Glutamatergic neuron (in vitro differentiated cells): Measurements from ENCODE around the gene ESPNL. TPM values are rescaled to one million over a fixed set of nuclear protein-coding genes. Genes with fewer than 3 reads are reported as not detected.
A peak's percentile ranks its signal among the peaks of the same experiment; 100 is the strongest.

Experiments used
- DNase-seq: peaks from one replicate; pipeline ENCODE4 v3.0.0; 2022
- H3K27ac Mint-ChIP-seq: one replicate; pipeline ENCODE4 v1.8.0; 2020; ENCODE audit warnings: mild to moderate bottlenecking, mixed read lengths, inconsistent platforms; ENCODE audit not compliant: unreplicated experiment
- H3K27me3 Mint-ChIP-seq: one replicate; pipeline ENCODE4 v1.8.0; 2020; ENCODE audit warnings: mild to moderate bottlenecking, moderate library complexity, mixed read lengths, inconsistent platforms; ENCODE audit not compliant: unreplicated experiment
- H3K36me3 Mint-ChIP-seq: one replicate; pipeline ENCODE4 v1.8.0; 2020; ENCODE audit warnings: mild to moderate bottlenecking, mixed read lengths, inconsistent platforms; ENCODE audit not compliant: unreplicated experiment
- H3K4me1 Mint-ChIP-seq: one replicate; pipeline ENCODE4 v1.8.0; 2020; ENCODE audit warnings: mild to moderate bottlenecking, low read depth, mixed read lengths, inconsistent platforms; ENCODE audit not compliant: unreplicated experiment
- H3K4me3 Mint-ChIP-seq: one replicate; pipeline ENCODE4 v1.8.0; 2020; ENCODE audit warnings: mild to moderate bottlenecking, mixed read lengths, inconsistent platforms; ENCODE audit not compliant: unreplicated experiment
- H3K9me3 Mint-ChIP-seq: one replicate; pipeline ENCODE4 v1.8.0; 2020; ENCODE audit warnings: mild to moderate bottlenecking, moderate library complexity, mixed read lengths, inconsistent platforms; ENCODE audit not compliant: unreplicated experiment
- total RNA-seq: library from RNA; stranded (reverse); fragmentation: NEBNext Ultra II Directional; extraction: Animal tissue kit (Norgen Biotek cat#: 25700); gene quantifications from one replicate; pipeline ENCODE4 v1.2.1, GENCODE V29; 2021; ENCODE audit not compliant: unreplicated experiment
- TF ChIP-seq, protein P1 (sequence below): fragments of 200-600 bp; sonication (generic); IDR thresholded peaks from one replicate; pipeline ENCODE4 v1.5.0; 2021; ENCODE audit not compliant: partially characterized antibody, unreplicated experiment

The ESPNL gene
- total RNA-seq, 1 donor from 2014 or later, result 0.81 TPM

DNA sequence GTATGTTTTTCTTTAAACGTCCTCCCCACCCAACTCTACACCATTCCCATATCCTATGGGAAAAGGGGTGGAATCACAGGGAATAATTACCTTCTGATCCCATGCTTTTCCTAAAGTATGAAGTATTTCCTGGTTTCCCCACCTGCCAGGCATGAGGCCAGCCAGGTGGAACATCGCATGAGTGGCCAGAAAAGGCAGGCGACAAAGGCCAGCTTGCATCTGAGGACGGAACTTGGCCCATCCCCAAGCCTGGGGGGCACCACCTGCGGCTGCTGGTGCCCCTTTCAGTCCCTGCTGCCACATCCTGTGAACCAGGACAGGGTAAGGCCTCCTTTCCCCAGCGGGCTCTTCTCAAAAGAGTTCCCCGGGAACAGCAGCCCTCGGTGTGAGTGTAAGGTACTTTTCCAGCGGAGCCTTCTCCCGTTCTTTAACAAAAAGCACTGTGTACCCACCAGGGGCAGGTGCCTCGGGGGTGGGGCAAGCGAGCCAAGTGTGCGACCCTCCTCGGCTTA, 57.4 kb downstream of the ESPNL start:
- Mint-ChIP-seq H3K4me3 (no peak overlapping the region), H3K9me3 (peaks cover 5% of the 10 kb centered on the region), H3K27me3 (no peaks in the 10 kb centered on the region), H3K4me1 (peaks cover 10% of the 10 kb centered on the region), H3K27ac (no peak overlapping the region), H3K36me3 (no peaks in the 10 kb centered on the region)
- TF ChIP-seq, protein P1, sequence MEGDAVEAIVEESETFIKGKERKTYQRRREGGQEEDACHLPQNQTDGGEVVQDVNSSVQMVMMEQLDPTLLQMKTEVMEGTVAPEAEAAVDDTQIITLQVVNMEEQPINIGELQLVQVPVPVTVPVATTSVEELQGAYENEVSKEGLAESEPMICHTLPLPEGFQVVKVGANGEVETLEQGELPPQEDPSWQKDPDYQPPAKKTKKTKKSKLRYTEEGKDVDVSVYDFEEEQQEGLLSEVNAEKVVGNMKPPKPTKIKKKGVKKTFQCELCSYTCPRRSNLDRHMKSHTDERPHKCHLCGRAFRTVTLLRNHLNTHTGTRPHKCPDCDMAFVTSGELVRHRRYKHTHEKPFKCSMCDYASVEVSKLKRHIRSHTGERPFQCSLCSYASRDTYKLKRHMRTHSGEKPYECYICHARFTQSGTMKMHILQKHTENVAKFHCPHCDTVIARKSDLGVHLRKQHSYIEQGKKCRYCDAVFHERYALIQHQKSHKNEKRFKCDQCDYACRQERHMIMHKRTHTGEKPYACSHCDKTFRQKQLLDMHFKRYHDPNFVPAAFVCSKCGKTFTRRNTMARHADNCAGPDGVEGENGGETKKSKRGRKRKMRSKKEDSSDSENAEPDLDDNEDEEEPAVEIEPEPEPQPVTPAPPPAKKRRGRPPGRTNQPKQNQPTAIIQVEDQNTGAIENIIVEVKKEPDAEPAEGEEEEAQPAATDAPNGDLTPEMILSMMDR, result no peak
- DNase-seq, result no peak

GRCh38 chr2:238158018-238158508, 57.9 kb downstream of the ESPNL start:
- Mint-ChIP-seq H3K9me3 (peaks cover 5% of the 10 kb centered on the region), H3K36me3 (no peaks in the 10 kb centered on the region), H3K4me1 (peaks cover 10% of the 10 kb centered on the region), H3K27ac (no peak overlapping the region), H3K4me3 (no peak overlapping the region), H3K27me3 (no peaks in the 10 kb centered on the region)
- TF ChIP-seq, protein P1, result no peak
- no peak for DNase-seq

DNA sequence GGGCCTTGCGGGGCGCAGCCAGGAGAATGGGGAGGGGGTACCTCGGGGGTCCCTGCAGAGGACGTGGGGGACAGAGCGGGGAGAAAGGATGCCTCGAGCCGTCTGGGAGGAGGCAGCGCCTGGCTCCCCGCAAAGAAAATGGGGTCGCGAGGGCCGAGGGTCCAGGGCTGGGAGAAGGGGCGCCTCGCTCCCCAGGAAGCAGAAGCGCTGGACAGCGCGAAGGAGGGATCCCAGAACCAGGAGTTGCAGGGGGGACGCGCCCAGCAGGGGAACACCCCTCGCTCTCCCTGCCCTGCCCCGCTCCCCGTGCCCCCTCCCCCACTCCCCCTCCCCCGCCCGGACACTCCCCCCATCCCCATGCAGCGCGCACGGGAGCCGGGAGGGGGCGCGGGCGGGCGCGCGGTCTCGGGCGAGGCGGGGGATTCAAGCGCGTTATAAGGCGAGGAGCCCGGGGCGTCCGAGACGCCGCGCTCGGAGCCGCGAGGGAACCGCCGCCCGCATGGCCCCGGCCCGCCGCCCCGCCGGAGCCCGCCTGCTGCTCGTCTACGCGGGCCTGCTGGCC, 58.5 kb downstream of the ESPNL start, which contains the start of gene ERFE:
Gene ERFE, plus strand, starts transcription at position 462 of the 562 bp plus-strand sequence. Its CDS starts 38 bp downstream, at position 500.
- peak within 1 kb of the TSS; percentile 20 for H3K27ac Mint-ChIP-seq
- H3K4me3 Mint-ChIP-seq, result peak within 1 kb of the TSS; percentile 81
- H3K27me3 Mint-ChIP-seq, result no peaks in the 10 kb centered on the region
- peak; percentile 83 for DNase-seq
- TF ChIP-seq, protein P1, result peak; percentile 62
- no peaks in the 10 kb centered on the region for H3K36me3 Mint-ChIP-seq
- peaks cover 10% of the 10 kb centered on the region for H3K4me1 Mint-ChIP-seq
- peaks cover 4% of the 10 kb centered on the region for H3K9me3 Mint-ChIP-seq

DNA sequence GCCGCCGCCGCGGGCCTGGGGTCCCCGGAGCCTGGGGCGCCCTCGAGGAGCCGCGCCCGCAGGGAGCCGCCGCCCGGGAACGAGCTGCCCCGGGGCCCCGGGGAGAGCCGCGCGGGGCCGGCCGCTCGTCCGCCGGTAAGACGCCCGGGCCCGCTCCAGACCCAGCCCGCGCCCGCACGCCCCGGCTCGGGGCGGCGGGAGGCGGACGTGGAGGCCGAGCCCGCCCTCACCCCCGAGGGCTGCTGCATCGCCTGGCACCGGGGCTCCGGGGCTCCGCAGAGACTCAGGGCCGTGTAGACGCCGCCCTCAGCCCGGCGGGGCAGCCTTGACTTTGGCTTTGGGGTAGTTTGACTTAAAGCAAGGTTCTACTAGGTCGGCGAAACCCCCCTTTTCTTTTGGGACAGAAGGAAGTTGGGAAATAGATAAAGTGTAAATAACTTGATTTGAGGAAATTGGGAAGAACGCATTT, 59.0 kb downstream of the ESPNL start:
- peaks cover 10% of the 10 kb centered on the region for H3K4me1 Mint-ChIP-seq
- no peaks in the 10 kb centered on the region for H3K27me3 Mint-ChIP-seq
- no peak for DNase-seq

More for the DNA sequence above, 59.0 kb downstream of the ESPNL start:
- H3K9me3 Mint-ChIP-seq, result peaks cover 2% of the 10 kb centered on the region
- TF ChIP-seq, protein P1, result no peak
- H3K27ac Mint-ChIP-seq, result peak overlapping the region; percentile 20
- H3K36me3 Mint-ChIP-seq, result no peaks in the 10 kb centered on the region
- peak overlapping the region; percentile 81 for H3K4me3 Mint-ChIP-seq
